MCF 10A (cell line): ENCODE measurements around the gene AHSP. TPM values are rescaled to one million over a fixed set of nuclear protein-coding genes. Genes with fewer than 3 reads are reported as not detected.
"Not testable (repeated sequence)": the region's sequence is repeated elsewhere in the genome, so short reads cannot be mapped to it uniquely, and the experiment has no call there.

Experiments used
- BruUV-seq: library from RNA; stranded (reverse); fragments of 400-500 nt; replicated peaks from 2 replicates; lab custom pipeline; 2021; lab: Mats Ljungman, UMichigan
- CTCF ChIA-PET: fragments of 300-600 bp; sonication (Branson Sonifier 250); formaldehyde crosslinking; extraction: SDS; loops from one replicate; lab custom pipeline; 2021; ENCODE audit warnings: antibody characterized with exemption, inconsistent platforms; lab: Yijun Ruan, JAX
- POLR2A ChIA-PET: fragments of 300-600, 350-650 bp; sonication (Branson Sonifier 250); formaldehyde crosslinking; extraction: SDS; loops from one replicate; lab custom pipeline; 2020; ENCODE audit warnings: antibody characterized with exemption, inconsistent platforms; lab: Yijun Ruan, JAX
- DNase-seq: peaks from one replicate; pipeline ENCODE4 v3.0.0-alpha.2; 2018; ENCODE audit not compliant: unreplicated experiment
- H3K27ac Mint-ChIP-seq: one replicate; pipeline ENCODE4 v1.8.0; 2022; ENCODE audit warnings: mild to moderate bottlenecking, low read depth, mixed read lengths; ENCODE audit not compliant: unreplicated experiment
- H3K27me3 Mint-ChIP-seq: one replicate; pipeline ENCODE4 v1.8.0; 2022; ENCODE audit warnings: mixed read lengths; ENCODE audit not compliant: insufficient read depth, unreplicated experiment
- H3K36me3 Mint-ChIP-seq: one replicate; pipeline ENCODE4 v1.8.0; 2022; ENCODE audit warnings: mild to moderate bottlenecking, moderate library complexity, mixed read lengths; ENCODE audit not compliant: insufficient read depth, unreplicated experiment
- H3K4me1 Mint-ChIP-seq: one replicate; pipeline ENCODE4 v1.8.0; 2022; ENCODE audit warnings: mixed read lengths; ENCODE audit not compliant: insufficient read depth, unreplicated experiment
- H3K4me3 Mint-ChIP-seq: one replicate; pipeline ENCODE4 v1.8.0; 2022; ENCODE audit warnings: mild to moderate bottlenecking, moderate library complexity, mixed read lengths; ENCODE audit not compliant: unreplicated experiment
- H3K9me3 Mint-ChIP-seq: one replicate; pipeline ENCODE4 v1.8.0; 2022; ENCODE audit warnings: mixed read lengths; ENCODE audit not compliant: unreplicated experiment
- CTCF ChIP-seq: fragments of 200-600 bp; IDR thresholded peaks from one replicate; pipeline ENCODE4 v1.8.0; 2022; ENCODE audit warnings: antibody characterized with exemption, mild to moderate bottlenecking; ENCODE audit not compliant: unreplicated experiment
- intact Hi-C: fragments of 100-400 bp; cut with micrococcal nuclease; formaldehyde crosslinking; loops from 2 replicates; pipeline ENCODE4 v1.14.1; 2022
- total RNA-seq: library from RNA; stranded (reverse); gene quantifications from 2 replicates; pipeline ENCODE4 v1.2.3, GENCODE V29; 2022

The AHSP gene
- total RNA-seq, 1 experiment from 2014 or later = not detected

GRCh38 chr16:31519759-31520431, 7.8 kb upstream of the AHSP start:
- Mint-ChIP-seq H3K9me3 (no peaks in the 10 kb centered on the region), H3K4me1 (no peaks in the 10 kb centered on the region), H3K36me3 (no peaks in the 10 kb centered on the region), H3K4me3 (no peak overlapping the region), H3K27ac (no peak overlapping the region), H3K27me3 (peaks cover 9% of the 10 kb centered on the region)
- TF ChIP-seq CTCF = no peak
- POLR2A ChIA-PET = interaction anchor here (1.4 kb wide), 1 partner anchor 12 kb away, joined by 3 read pairs; the partner anchor contains the start of gene RUSF1
- CTCF ChIA-PET = no interaction called here
- BruUV-seq = no TSS peak
- no peak for DNase-seq
- intact Hi-C loops = no loop called here

GRCh38 chr16:31521368-31521767, 6.3 kb upstream of the AHSP start:
- peaks cover 9% of the 10 kb centered on the region for H3K27me3 Mint-ChIP-seq
- H3K4me1 Mint-ChIP-seq = no peaks in the 10 kb centered on the region
- no peaks in the 10 kb centered on the region for H3K9me3 Mint-ChIP-seq
- TF ChIP-seq CTCF = no peak
- ChIA-PET CTCF (interaction anchor here (0.7 kb wide), 1 partner anchor 12 kb away, joined by 3 read pairs; no protein-coding TSS in a partner anchor), POLR2A (no interaction called here)
- H3K36me3 Mint-ChIP-seq = no peaks in the 10 kb centered on the region
- intact Hi-C loops = no loop called here
- no peak overlapping the region for H3K27ac Mint-ChIP-seq
- no peak overlapping the region for H3K4me3 Mint-ChIP-seq
- BruUV-seq = no TSS peak
- DNase-seq = no peak

GRCh38 chr16:31522071-31522470, 5.6 kb upstream of the AHSP start:
- H3K4me3 Mint-ChIP-seq = no peak overlapping the region
- CTCF ChIA-PET = interaction anchor here (0.7 kb wide), 1 partner anchor 11 kb away, joined by 3 read pairs; no protein-coding TSS in a partner anchor
- peaks cover 9% of the 10 kb centered on the region for H3K27me3 Mint-ChIP-seq
- POLR2A ChIA-PET = interaction anchor here (1.1 kb wide), 1 partner anchor 14 kb away, joined by 3 read pairs; the partner anchor contains the start of gene RUSF1
- no peaks in the 10 kb centered on the region for H3K36me3 Mint-ChIP-seq
- no peak for TF ChIP-seq CTCF
- H3K27ac Mint-ChIP-seq = no peak overlapping the region
- intact Hi-C loops = no loop called here
- no peaks in the 10 kb centered on the region for H3K9me3 Mint-ChIP-seq
- H3K4me1 Mint-ChIP-seq = no peaks in the 10 kb centered on the region
- BruUV-seq = no TSS peak
- no peak for DNase-seq

GRCh38 chr16:31523768-31524167, 3.9 kb upstream of the AHSP start:
- H3K9me3 Mint-ChIP-seq, H3K4me1 Mint-ChIP-seq, intact Hi-C loops, H3K4me3 Mint-ChIP-seq, H3K27ac Mint-ChIP-seq, DNase-seq, BruUV-seq, H3K36me3 Mint-ChIP-seq, POLR2A ChIA-PET, CTCF ChIA-PET: not testable (repeated sequence)
- peaks cover 21% of the 10 kb centered on the region for H3K27me3 Mint-ChIP-seq
